Vagina (tissue), 2 donors: ENCODE results near the gene ESYT2. TPM values are rescaled to one million over a fixed set of nuclear protein-coding genes. Genes with fewer than 3 reads are reported as not detected.

Experiments
- DNase-seq, 2 donors: peaks; one replicate each; pipeline ENCODE4 v3.0.0-alpha.2; 2017; ENCODE audit errors: extremely low spot score in 2 of 2
- H3K27ac ChIP-seq: fragments of 200-600 bp; sonication (generic); one replicate; pipeline ENCODE4 v1.5.1; 2019
- H3K27me3 ChIP-seq: fragments of 200-600 bp; sonication (generic); one replicate; pipeline ENCODE4 v1.5.1; 2019
- H3K36me3 ChIP-seq, 2 donors: fragments of 200-600 bp; sonication (generic); one replicate each; pipeline ENCODE4 v1.5.1; 2017 to 2019
- H3K4me1 ChIP-seq: fragments of 200-600 bp; sonication (generic); one replicate; pipeline ENCODE4 v1.5.1; 2019
- H3K4me3 ChIP-seq, 2 donors: fragments of 200-600 bp; sonication (generic); 1 replicate in 1 of 2; 2 replicates in 1 of 2; pipeline ENCODE4 v1.5.1; 2016 to 2019
- H3K9me3 ChIP-seq: fragments of 200-600 bp; sonication (generic); one replicate; pipeline ENCODE4 v1.5.1; 2019
- POLR2A ChIP-seq, 2 donors: fragments of 450-650 bp; IDR thresholded peaks; one replicate each; pipeline ENCODE4 v1.6.1; 2017; ENCODE audit warnings: antibody characterized with exemption in 2 of 2, mild to moderate bottlenecking in 2 of 2, moderate library complexity in 2 of 2
- POLR2AphosphoS5 ChIP-seq, 2 donors: sonication (generic); formaldehyde crosslinking; IDR thresholded peaks; one replicate each; pipeline ENCODE4 v1.9.0; 2017; ENCODE audit warnings: antibody characterized with exemption in 2 of 2, mild to moderate bottlenecking in 2 of 2, low read depth in 1 of 2; ENCODE audit not compliant: insufficient read depth in 1 of 2
- intact Hi-C: fragments of 100-400 bp; cut with DNase I; formaldehyde crosslinking; loops from one replicate; pipeline ENCODE4 v1.15.1; 2023
- total RNA-seq: library from RNA; depleted of rRNA; stranded (reverse); fragments of >200 nt; gene quantifications from one replicate; pipeline ENCODE4 v1.2.3, GENCODE V29; 2016
- TF ChIP-seq, protein P1 (sequence below), 3 experiments: fragments of 450-650 bp in 2 of 3; fragments of 200-600 bp in 1 of 3; sonication (generic) in 1 of 3; IDR thresholded peaks; one replicate each; pipeline ENCODE4 v1.5.1; 2017 to 2019; ENCODE audit warnings: antibody characterized with exemption in 3 of 3, mild to moderate bottlenecking in 2 of 3, moderate library complexity in 2 of 3

ESYT2 gene
- total RNA-seq, 1 donor from 2014 or later = 82.5 TPM

GRCh38 chr7:158748335-158748734 lies 81.0 kb downstream of the ESYT2 start:
- Histone ChIP-seq H3K4me1 (no peaks in the 10 kb centered on the region), H3K36me3 (peaks cover 0 to 40% of the 10 kb centered on the region in 2 donors)
- TF ChIP-seq POLR2AphosphoS5 (IDR thresholded peaks at IDR 0.05; ENCODE audit: insufficient read depth in 1 of 2, low read depth in 1 of 2) = no peak
- TF ChIP-seq, protein P1, sequence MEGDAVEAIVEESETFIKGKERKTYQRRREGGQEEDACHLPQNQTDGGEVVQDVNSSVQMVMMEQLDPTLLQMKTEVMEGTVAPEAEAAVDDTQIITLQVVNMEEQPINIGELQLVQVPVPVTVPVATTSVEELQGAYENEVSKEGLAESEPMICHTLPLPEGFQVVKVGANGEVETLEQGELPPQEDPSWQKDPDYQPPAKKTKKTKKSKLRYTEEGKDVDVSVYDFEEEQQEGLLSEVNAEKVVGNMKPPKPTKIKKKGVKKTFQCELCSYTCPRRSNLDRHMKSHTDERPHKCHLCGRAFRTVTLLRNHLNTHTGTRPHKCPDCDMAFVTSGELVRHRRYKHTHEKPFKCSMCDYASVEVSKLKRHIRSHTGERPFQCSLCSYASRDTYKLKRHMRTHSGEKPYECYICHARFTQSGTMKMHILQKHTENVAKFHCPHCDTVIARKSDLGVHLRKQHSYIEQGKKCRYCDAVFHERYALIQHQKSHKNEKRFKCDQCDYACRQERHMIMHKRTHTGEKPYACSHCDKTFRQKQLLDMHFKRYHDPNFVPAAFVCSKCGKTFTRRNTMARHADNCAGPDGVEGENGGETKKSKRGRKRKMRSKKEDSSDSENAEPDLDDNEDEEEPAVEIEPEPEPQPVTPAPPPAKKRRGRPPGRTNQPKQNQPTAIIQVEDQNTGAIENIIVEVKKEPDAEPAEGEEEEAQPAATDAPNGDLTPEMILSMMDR (IDR thresholded peaks at IDR 0.05) = no peak
- no peak for TF ChIP-seq POLR2A (IDR thresholded peaks at IDR 0.05)

GRCh38 chr7:158747408-158747807 lies 81.9 kb downstream of the ESYT2 start:
- TF ChIP-seq POLR2AphosphoS5 (IDR thresholded peaks at IDR 0.05; ENCODE audit: insufficient read depth in 1 of 2, low read depth in 1 of 2) (no peak), POLR2A (IDR thresholded peaks at IDR 0.05) (no peak)
- TF ChIP-seq, protein P1 (IDR thresholded peaks at IDR 0.05) = no peak
- H3K27ac ChIP-seq = no peak overlapping the region
- H3K4me3 ChIP-seq = no peak overlapping the region
- peaks cover 0 to 50% of the 10 kb centered on the region in 2 donors for H3K36me3 ChIP-seq
- DNase-seq = peak in 1 of 2 donors; percentile 16
- intact Hi-C loops = no loop called here
- no peaks in the 10 kb centered on the region for H3K9me3 ChIP-seq
- no peaks in the 10 kb centered on the region for H3K27me3 ChIP-seq
- no peaks in the 10 kb centered on the region for H3K4me1 ChIP-seq

More at GRCh38 chr7:158748335-158748734, 81.0 kb downstream of the ESYT2 start:
- Histone ChIP-seq H3K4me3 (no peak overlapping the region), H3K27me3 (no peaks in the 10 kb centered on the region), H3K9me3 (no peaks in the 10 kb centered on the region), H3K27ac (no peak overlapping the region)
- DNase-seq = peak in 1 of 2 donors; percentile 14
- intact Hi-C loops = no loop called here

DNA sequence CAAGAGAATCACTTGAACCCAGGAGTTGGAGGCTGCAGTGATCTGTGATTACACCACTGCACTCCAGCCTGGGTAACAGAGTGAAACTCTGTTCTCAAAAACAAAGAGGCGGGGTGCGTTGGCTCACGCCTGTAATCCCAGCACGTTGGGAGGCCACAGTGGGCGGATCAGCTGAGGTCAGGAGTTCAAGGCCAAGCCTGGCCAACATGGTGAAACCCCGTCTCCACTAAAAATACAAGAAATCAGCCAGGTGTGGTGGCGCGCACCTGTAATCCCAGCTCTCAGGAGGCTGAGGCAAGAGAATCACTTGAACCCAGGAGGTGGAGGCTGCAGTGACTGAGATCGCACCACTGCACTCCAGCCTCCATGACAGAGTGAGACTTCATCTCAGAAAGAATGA lies 82.4 kb downstream of the ESYT2 start:
- peaks cover 0 to 54% of the 10 kb centered on the region in 2 donors for H3K36me3 ChIP-seq

GRCh38 chr7:158745057-158745715 lies 84.1 kb downstream of the ESYT2 start:
- Histone ChIP-seq H3K36me3 (peaks cover 0 to 71% of the 10 kb centered on the region in 2 donors), H3K27me3 (no peaks in the 10 kb centered on the region), H3K9me3 (no peaks in the 10 kb centered on the region), H3K27ac (no peak overlapping the region), H3K4me1 (no peaks in the 10 kb centered on the region), H3K4me3 (no peak overlapping the region)
- TF ChIP-seq, protein P1 (IDR thresholded peaks at IDR 0.05) = no peak
- no peak for TF ChIP-seq POLR2AphosphoS5 (IDR thresholded peaks at IDR 0.05; ENCODE audit: insufficient read depth in 1 of 2, low read depth in 1 of 2)
- no peak for TF ChIP-seq POLR2A (IDR thresholded peaks at IDR 0.05)
- DNase-seq = peak in 1 of 2 donors; percentile 67
- intact Hi-C loops = no loop called here

More for the DNA sequence above, 82.4 kb downstream of the ESYT2 start:
- H3K4me1 ChIP-seq = no peaks in the 10 kb centered on the region
- intact Hi-C loops = no loop called here
- DNase-seq = peak in 1 of 2 donors; percentile 14
- H3K27ac ChIP-seq = no peak overlapping the region
- no peaks in the 10 kb centered on the region for H3K27me3 ChIP-seq
- H3K9me3 ChIP-seq = no peaks in the 10 kb centered on the region
- TF ChIP-seq POLR2A (IDR thresholded peaks at IDR 0.05) = no peak
- TF ChIP-seq, protein P1 (IDR thresholded peaks at IDR 0.05) = no peak
- no peak for TF ChIP-seq POLR2AphosphoS5 (IDR thresholded peaks at IDR 0.05; ENCODE audit: insufficient read depth in 1 of 2, low read depth in 1 of 2)
- no peak overlapping the region for H3K4me3 ChIP-seq

DNA sequence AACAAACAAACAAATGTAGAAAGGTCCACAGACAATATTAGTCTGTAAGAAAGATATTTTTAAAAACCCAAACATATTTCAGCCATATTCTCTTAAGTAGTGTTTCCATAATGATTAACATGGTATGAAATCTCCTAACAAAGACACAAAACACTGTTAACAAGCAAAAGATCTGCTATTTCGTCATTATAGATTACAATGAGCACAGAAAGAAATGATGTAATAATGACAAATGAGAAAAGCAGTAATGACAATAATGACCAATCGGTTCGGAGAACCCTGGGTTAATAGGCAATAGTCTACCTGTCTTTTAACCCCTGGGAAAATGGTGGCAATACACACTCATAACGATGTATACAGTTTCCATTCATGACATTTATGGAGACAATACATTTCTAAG lies 85.2 kb downstream of the ESYT2 start:
- Histone ChIP-seq H3K9me3 (no peaks in the 10 kb centered on the region), H3K36me3 (peaks cover 0 to 72% of the 10 kb centered on the region in 2 donors), H3K4me3 (no peak overlapping the region), H3K27ac (no peak overlapping the region), H3K27me3 (no peaks in the 10 kb centered on the region), H3K4me1 (no peaks in the 10 kb centered on the region)
- TF ChIP-seq POLR2A (IDR thresholded peaks at IDR 0.05) = no peak
- no peak for TF ChIP-seq POLR2AphosphoS5 (IDR thresholded peaks at IDR 0.05; ENCODE audit: insufficient read depth in 1 of 2, low read depth in 1 of 2)
- TF ChIP-seq, protein P1 (IDR thresholded peaks at IDR 0.05) = no peak
- intact Hi-C loops = no loop called here
- DNase-seq = no peak
